ENCODE data around the gene STAC2. TPM values are rescaled to one million over a fixed set of nuclear protein-coding genes. Genes with fewer than 3 reads are reported as not detected.

The STAC2 gene
- total and polyA plus RNA-seq, 9 of the 15 experiments (the other 6 are each of a cell fraction or from before 2014, with no cell fraction given) = not detected

DNA sequence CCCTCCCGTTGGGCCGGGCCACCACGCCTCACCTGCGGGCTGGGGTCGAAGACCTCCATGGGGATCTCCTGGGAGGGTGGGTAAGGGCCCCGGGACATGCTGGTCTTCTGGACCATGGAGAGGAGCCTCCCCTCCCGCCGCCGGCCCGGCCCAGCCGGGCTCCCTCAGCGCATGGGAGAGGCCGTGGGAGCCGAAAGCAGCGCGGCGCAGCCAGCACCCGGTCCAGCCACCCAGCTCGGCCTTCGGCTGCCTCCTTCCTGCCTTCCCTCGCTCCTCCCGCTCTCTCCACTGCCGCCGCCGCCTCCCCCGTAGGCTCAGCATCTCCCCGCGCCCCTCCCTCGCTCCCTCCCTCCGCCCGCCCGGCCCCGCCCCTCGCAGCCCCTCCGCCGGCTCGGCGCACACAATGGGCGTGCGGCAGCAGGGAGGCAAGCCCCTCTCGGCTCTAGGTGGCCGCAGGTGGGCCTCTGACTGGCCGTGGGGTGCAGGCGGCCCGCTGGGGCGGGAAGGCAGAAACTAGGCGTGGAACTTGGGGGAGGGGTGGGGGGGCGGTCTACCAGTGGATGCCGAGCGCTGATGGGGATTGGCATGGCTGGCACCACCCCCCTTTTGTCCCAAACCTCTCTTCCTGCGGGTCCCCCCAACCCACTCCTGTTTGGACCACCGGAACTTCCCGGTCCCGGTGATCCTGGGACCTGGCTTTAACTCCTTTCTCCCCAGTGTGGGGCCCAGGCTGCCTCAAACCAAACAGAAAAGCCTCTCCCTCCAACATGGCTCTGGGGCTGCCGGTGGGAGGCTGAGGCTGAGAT is 28.2 kb downstream of the STAC2 start, which contains the start of gene CACNB1 (continued):
- TF ChIP-seq XRCC3 (IDR thresholded peaks at IDR 0.05) (no peak), OTX1 (CRISPR knock-in tag; IDR thresholded peaks at IDR 0.05) (no peak), ZNF695 (CRISPR knock-in tag; IDR thresholded peaks at IDR 0.05) (no peak), BCL6 (CRISPR knock-in tag; IDR thresholded peaks at IDR 0.05) (no peak), JUNB (CRISPR knock-in tag; conservative IDR thresholded peaks at IDR 0.05) (no peak), ZNF644 (tag; IDR thresholded peaks at IDR 0.05; ENCODE audit: low read depth) (no peak), POLR2AphosphoS2 (IDR thresholded peaks at IDR 0.05; ENCODE audit: low read length) (no peak), GTF2F1 (IDR thresholded peaks at IDR 0.05; ENCODE audit: low read depth, low read length) (no peak), ZNF140 (CRISPR knock-in tag; IDR thresholded peaks at IDR 0.05) (no peak), KLF13 (tag; IDR thresholded peaks at IDR 0.05; ENCODE audit: borderline replicate concordance, low read depth) (no peak), KLF10 (CRISPR knock-in tag; IDR thresholded peaks at IDR 0.05) (no peak), PURB (CRISPR knock-in tag; IDR thresholded peaks at IDR 0.05; ENCODE audit: low read depth) (no peak), WHSC1 (IDR thresholded peaks at IDR 0.05; ENCODE audit: low read length) (no peak), MYC (IDR thresholded peaks at IDR 0.05; ENCODE audit: low read depth, low read length) (no peak), MYC (CRISPR knock-in tag; IDR thresholded peaks at IDR 0.05; ENCODE audit: borderline replicate concordance, low read depth) (no peak)
- TF ChIP-seq, protein P1, sequence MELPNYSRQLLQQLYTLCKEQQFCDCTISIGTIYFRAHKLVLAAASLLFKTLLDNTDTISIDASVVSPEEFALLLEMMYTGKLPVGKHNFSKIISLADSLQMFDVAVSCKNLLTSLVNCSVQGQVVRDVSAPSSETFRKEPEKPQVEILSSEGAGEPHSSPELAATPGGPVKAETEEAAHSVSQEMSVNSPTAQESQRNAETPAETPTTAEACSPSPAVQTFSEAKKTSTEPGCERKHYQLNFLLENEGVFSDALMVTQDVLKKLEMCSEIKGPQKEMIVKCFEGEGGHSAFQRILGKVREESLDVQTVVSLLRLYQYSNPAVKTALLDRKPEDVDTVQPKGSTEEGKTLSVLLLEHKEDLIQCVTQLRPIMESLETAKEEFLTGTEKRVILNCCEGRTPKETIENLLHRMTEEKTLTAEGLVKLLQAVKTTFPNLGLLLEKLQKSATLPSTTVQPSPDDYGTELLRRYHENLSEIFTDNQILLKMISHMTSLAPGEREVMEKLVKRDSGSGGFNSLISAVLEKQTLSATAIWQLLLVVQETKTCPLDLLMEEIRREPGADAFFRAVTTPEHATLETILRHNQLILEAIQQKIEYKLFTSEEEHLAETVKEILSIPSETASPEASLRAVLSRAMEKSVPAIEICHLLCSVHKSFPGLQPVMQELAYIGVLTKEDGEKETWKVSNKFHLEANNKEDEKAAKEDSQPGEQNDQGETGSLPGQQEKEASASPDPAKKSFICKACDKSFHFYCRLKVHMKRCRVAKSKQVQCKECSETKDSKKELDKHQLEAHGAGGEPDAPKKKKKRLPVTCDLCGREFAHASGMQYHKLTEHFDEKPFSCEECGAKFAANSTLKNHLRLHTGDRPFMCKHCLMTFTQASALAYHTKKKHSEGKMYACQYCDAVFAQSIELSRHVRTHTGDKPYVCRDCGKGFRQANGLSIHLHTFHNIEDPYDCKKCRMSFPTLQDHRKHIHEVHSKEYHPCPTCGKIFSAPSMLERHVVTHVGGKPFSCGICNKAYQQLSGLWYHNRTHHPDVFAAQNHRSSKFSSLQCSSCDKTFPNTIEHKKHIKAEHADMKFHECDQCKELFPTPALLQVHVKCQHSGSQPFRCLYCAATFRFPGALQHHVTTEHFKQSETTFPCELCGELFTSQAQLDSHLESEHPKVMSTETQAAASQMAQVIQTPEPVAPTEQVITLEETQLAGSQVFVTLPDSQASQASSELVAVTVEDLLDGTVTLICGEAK (IDR thresholded peaks at IDR 0.05) = no peak
- TF ChIP-seq, protein P1 (CRISPR knock-in tag; IDR thresholded peaks at IDR 0.05) = no peak
- TF ChIP-seq, protein P2, sequence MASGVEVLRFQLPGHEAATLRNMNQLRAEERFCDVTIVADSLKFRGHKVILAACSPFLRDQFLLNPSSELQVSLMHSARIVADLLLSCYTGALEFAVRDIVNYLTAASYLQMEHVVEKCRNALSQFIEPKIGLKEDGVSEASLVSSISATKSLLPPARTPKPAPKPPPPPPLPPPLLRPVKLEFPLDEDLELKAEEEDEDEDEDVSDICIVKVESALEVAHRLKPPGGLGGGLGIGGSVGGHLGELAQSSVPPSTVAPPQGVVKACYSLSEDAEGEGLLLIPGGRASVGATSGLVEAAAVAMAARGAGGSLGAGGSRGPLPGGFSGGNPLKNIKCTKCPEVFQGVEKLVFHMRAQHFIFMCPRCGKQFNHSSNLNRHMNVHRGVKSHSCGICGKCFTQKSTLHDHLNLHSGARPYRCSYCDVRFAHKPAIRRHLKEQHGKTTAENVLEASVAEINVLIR (CRISPR knock-in tag; IDR thresholded peaks at IDR 0.05) = no peak
- TF ChIP-seq, protein P3, sequence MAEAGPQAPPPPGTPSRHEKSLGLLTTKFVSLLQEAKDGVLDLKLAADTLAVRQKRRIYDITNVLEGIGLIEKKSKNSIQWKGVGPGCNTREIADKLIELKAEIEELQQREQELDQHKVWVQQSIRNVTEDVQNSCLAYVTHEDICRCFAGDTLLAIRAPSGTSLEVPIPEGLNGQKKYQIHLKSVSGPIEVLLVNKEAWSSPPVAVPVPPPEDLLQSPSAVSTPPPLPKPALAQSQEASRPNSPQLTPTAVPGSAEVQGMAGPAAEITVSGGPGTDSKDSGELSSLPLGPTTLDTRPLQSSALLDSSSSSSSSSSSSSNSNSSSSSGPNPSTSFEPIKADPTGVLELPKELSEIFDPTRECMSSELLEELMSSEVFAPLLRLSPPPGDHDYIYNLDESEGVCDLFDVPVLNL (CRISPR knock-in tag; IDR thresholded peaks at IDR 0.05; ENCODE audit: low read depth) = no peak

Data from K562 (cell line).